C4-2B (cell line): Measurements from ENCODE around the gene OAF.

Experiments used
- ZFX ChIP-seq: fragments of 450-650 bp; IDR thresholded peaks from 2 replicates; pipeline ENCODE4 v1.6.1; 2017
- TF ChIP-seq, protein P1 (sequence below): fragments of 450-650 bp; conservative IDR thresholded peaks from 2 replicates; pipeline ENCODE4 v1.5.1; 2017; ENCODE audit warnings: mild to moderate bottlenecking

DNA sequence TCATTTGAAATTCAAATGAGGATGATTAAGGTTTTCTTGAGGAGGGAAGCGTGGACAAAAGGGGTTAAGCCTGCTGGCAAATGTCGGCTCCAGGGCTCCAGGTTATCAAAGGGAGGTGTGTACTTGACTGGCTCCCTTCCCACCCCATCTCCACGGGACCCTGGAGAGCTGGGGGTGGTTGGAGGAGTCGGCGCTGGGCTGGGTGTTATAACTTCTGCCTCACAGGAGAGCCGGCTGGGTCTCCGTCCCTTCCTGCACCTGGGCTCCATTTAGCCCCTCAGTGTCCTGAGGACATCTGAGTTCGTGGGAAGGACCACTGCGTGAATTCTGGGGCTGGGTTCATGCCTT, 44.7 kb downstream of the OAF start:
- TF ChIP-seq, protein P1, sequence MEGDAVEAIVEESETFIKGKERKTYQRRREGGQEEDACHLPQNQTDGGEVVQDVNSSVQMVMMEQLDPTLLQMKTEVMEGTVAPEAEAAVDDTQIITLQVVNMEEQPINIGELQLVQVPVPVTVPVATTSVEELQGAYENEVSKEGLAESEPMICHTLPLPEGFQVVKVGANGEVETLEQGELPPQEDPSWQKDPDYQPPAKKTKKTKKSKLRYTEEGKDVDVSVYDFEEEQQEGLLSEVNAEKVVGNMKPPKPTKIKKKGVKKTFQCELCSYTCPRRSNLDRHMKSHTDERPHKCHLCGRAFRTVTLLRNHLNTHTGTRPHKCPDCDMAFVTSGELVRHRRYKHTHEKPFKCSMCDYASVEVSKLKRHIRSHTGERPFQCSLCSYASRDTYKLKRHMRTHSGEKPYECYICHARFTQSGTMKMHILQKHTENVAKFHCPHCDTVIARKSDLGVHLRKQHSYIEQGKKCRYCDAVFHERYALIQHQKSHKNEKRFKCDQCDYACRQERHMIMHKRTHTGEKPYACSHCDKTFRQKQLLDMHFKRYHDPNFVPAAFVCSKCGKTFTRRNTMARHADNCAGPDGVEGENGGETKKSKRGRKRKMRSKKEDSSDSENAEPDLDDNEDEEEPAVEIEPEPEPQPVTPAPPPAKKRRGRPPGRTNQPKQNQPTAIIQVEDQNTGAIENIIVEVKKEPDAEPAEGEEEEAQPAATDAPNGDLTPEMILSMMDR, result no peak
- TF ChIP-seq ZFX, result no peak
